Thoracic aorta (tissue), 2 donors: ENCODE measurements around the gene TKFC. TPM values are rescaled to one million over a fixed set of nuclear protein-coding genes. Genes with fewer than 3 reads are reported as not detected.

ENCODE experiments used
- ATAC-seq: fragments of 150-250 bp; one replicate; pipeline ENCODE4 v1.8.0; 2017; ENCODE audit warnings: low read depth; ENCODE audit not compliant: insufficient number of reproducible peaks, low FRiP score
- DNase-seq: peaks from one replicate; pipeline ENCODE4 v3.0.0-alpha.2; 2020; ENCODE audit warnings: low spot score
- H3K27ac ChIP-seq, 2 donors: fragments of 200-600 bp; sonication (generic); 1 replicate in 1 of 2; 2 replicates in 1 of 2; pipeline ENCODE4 v1.5.1; 2016; ENCODE audit warnings: mild to moderate bottlenecking in 2 of 2, moderate library complexity in 2 of 2
- H3K27me3 ChIP-seq: fragments of 200-600 bp; sonication (generic); replicated peaks from 2 replicates; pipeline ENCODE4 v1.6.0; 2016; ENCODE audit warnings: mild to moderate bottlenecking; ENCODE audit not compliant: insufficient read depth
- H3K36me3 ChIP-seq: fragments of 200-600 bp; sonication (generic); one replicate; pipeline ENCODE4 v1.5.1; 2016
- H3K4me1 ChIP-seq, 2 donors: fragments of 200-600 bp; sonication (generic); 1 replicate in 1 of 2; 2 replicates in 1 of 2; pipeline versions ENCODE4 v1.5.1 to v1.6.0; 2016; ENCODE audit warnings: low read depth in 2 of 2, mild to moderate bottlenecking in 1 of 2; ENCODE audit not compliant: control insufficient read depth in 1 of 2
- H3K4me3 ChIP-seq: fragments of 200-600 bp; sonication (generic); 2 replicates; pipeline ENCODE4 v1.5.1; 2016; ENCODE audit warnings: mild to moderate bottlenecking
- H3K9me3 ChIP-seq: fragments of 200-600 bp; sonication (generic); 2 replicates; pipeline ENCODE4 v1.5.1; 2016
- total RNA-seq, 2 donors: library from RNA; depleted of rRNA; stranded (reverse); fragments of >200 nt; gene quantifications; one replicate each; pipeline versions ENCODE4 v1.1.0 to v1.2.3, GENCODE V29; 2016
- TF ChIP-seq, protein P1 (sequence below): fragments of 200-600 bp; sonication (generic); IDR thresholded peaks from one replicate; pipeline ENCODE4 v1.5.1; 2019; ENCODE audit warnings: antibody characterized with exemption

The TKFC gene
- total RNA-seq, 2 donors from 2014 or later: 22.5 to 29.2 TPM

DNA sequence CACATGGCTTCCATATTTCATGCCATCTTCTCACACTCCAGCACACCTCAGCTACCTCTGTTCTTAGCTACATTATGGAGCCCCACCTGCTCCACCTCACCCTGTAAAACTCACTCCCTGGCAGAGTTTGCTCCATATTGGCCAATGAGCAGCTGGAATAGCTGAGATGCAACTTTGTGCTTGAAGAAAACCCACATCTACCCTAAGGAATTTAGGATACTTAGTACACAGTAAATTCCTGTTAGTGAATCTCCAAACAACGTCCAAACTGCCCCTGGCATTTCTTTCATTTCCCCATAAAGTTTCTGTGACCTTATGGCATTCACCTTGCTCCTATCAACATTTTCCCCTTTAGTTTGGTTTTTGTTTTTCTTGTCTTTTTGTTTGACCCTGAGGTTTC lies 35.7 kb upstream of the TKFC start:
- Histone ChIP-seq H3K27me3 (no peaks in the 10 kb centered on the region), H3K27ac (no peak overlapping the region), H3K9me3 (no peaks in the 10 kb centered on the region), H3K4me3 (no peak overlapping the region), H3K36me3 (peaks cover 36% of the 10 kb centered on the region), H3K4me1 (peaks cover 31 to 47% of the 10 kb centered on the region in 2 donors)
- TF ChIP-seq, protein P1, sequence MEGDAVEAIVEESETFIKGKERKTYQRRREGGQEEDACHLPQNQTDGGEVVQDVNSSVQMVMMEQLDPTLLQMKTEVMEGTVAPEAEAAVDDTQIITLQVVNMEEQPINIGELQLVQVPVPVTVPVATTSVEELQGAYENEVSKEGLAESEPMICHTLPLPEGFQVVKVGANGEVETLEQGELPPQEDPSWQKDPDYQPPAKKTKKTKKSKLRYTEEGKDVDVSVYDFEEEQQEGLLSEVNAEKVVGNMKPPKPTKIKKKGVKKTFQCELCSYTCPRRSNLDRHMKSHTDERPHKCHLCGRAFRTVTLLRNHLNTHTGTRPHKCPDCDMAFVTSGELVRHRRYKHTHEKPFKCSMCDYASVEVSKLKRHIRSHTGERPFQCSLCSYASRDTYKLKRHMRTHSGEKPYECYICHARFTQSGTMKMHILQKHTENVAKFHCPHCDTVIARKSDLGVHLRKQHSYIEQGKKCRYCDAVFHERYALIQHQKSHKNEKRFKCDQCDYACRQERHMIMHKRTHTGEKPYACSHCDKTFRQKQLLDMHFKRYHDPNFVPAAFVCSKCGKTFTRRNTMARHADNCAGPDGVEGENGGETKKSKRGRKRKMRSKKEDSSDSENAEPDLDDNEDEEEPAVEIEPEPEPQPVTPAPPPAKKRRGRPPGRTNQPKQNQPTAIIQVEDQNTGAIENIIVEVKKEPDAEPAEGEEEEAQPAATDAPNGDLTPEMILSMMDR: no peak
- ATAC-seq (no peak), DNase-seq (no peak)

DNA sequence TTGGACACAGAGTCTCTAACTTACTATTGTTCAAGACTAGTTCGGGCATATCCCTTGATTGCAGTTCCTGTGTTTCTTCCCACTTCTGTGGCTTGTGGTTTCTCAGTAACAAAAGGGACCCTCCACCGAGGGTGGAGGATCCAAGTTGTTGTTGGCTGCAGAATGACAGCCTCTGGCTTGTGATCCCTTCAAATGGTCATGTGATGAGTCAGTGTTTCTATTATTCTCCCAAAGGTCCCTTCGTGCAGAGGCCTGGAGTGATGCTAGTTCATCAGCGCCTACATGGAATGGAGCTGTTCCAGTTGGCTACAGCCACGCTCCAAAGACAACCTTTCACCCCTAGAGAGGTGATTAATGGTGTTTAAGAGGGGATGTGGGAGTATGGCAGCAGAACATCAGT lies 35.3 kb upstream of the TKFC start:
- H3K4me3 ChIP-seq: no peak overlapping the region
- no peak overlapping the region for H3K27ac ChIP-seq
- TF ChIP-seq, protein P1: no peak
- no peaks in the 10 kb centered on the region for H3K27me3 ChIP-seq
- H3K4me1 ChIP-seq: peaks cover 31 to 47% of the 10 kb centered on the region in 2 donors
- no peak for DNase-seq
- H3K36me3 ChIP-seq: peaks cover 40% of the 10 kb centered on the region
- ATAC-seq: no peak
- no peaks in the 10 kb centered on the region for H3K9me3 ChIP-seq

DNA sequence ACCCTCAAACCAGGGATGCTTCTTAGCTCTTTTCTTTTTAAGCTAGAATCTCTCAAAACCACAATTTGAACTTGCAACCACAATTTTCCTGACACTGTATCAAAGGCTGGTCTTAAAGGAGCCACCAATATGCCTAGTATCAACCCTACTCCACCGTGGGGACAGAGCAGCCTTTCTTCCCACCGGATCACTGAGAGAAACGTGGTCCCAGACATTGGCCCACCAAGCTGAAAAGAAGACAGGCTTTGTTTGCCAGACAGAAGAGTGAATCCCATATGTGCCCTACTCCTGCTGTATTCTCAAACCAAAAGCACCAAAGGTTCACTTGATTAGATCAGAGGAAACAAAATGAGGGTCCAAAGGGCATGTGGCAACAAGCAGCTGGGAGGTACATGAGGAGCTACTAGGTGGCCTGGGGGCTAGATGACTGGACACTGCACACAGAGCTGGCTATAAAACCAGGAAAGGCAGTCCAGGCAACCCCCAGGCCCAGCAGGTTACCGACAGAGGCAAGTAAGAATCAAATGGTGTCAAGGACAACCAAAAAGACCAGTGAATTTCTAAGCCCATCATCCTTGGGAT lies 34.3 kb upstream of the TKFC start:
- Histone ChIP-seq H3K27me3 (no peaks in the 10 kb centered on the region), H3K9me3 (no peaks in the 10 kb centered on the region), H3K27ac (no peak overlapping the region), H3K4me3 (no peak overlapping the region), H3K36me3 (peaks cover 49% of the 10 kb centered on the region), H3K4me1 (peaks cover 27 to 41% of the 10 kb centered on the region in 2 donors)
- DNase-seq: no peak
- TF ChIP-seq, protein P1: no peak
- ATAC-seq: no peak

DNA sequence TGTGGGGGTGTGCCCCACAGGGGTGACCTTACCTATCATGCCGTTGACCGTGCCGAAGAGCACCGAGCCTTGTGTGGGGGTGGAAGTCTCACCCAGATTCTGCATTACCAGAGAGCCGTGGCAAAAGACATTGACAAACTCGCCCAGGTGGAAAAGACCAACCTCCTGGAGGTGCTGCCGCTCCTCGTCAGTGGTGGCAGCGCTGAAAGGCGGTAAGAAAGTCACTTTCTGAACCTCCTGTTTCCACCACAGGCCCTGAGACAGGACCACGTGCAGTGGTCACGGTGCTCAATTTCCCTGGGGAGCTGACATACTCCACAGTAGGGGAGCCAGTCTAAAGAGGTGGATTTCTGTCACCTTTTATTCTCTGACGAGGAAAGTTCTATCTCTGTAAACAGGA lies 30.5 kb upstream of the TKFC start:
- Histone ChIP-seq H3K27ac (no peak overlapping the region), H3K4me3 (no peak overlapping the region), H3K27me3 (no peaks in the 10 kb centered on the region), H3K4me1 (peaks cover 10 to 13% of the 10 kb centered on the region in 2 donors), H3K9me3 (no peaks in the 10 kb centered on the region), H3K36me3 (peaks cover 85% of the 10 kb centered on the region)
- ATAC-seq: no peak
- TF ChIP-seq, protein P1: no peak
- no peak for DNase-seq

DNA sequence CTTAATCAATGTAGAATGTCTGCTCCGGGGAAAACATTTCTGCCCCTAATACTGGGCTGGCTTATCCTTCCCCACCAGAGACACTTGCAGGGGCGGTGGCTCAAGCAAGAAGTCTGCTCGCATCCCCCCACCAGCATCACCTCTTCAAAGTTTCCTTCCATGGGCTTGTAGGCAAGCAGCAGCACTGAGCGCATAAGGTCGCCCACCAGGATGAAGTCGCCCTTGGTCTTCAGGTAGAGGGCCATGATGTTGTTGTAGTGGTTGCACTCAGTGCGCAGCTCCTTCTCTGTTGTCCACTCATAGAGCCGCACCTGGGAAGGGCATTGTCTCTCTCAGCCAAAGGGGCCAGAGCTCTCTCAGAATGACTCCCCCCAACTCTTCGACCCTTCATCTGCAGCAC lies 29.3 kb upstream of the TKFC start:
- H3K36me3 ChIP-seq: peaks cover 95% of the 10 kb centered on the region
- no peaks in the 10 kb centered on the region for H3K9me3 ChIP-seq
- ATAC-seq: no peak
- no peak for DNase-seq
- H3K27me3 ChIP-seq: no peaks in the 10 kb centered on the region
- peaks cover 0 to 1% of the 10 kb centered on the region in 2 donors for H3K4me1 ChIP-seq
- H3K27ac ChIP-seq: no peak overlapping the region
- TF ChIP-seq, protein P1: no peak
- H3K4me3 ChIP-seq: no peak overlapping the region
